D721Med (cell line): ENCODE data around the gene CCDC178.

ENCODE experiments used
- DNase-seq: peaks from one replicate; pipeline ENCODE4 v3.0.0; 2011; ENCODE audit warnings: low spot score; ENCODE audit not compliant: insufficient read length
- FAIRE-seq: peaks from 2 replicates; lab custom pipeline; 2011; peaks lifted over from hg19 to GRCh38; lab: Jason Lieb, UNC
- CTCF ChIP-seq: IDR thresholded peaks from 2 replicates; pipeline ENCODE4 v1.5.1; 2012; ENCODE audit warnings: mild to moderate bottlenecking, control low read depth; ENCODE audit not compliant: insufficient read depth; ENCODE audit errors: missing control alignments

Gene CCDC178

GRCh38 chr18:32915516-32915915 lies 525.0 kb downstream of the CCDC178 start:
- FAIRE-seq (no peak), DNase-seq (no peak)
- TF ChIP-seq CTCF, result no peak

- DNase-seq, result no peak
- FAIRE-seq, result peak; percentile 32
- no peak for TF ChIP-seq CTCF
Observed at GRCh38 chr18:32911660-32912284, 528.7 kb downstream of the CCDC178 start.

GRCh38 chr18:32910694-32911296 lies 529.7 kb downstream of the CCDC178 start:
- no peak for TF ChIP-seq CTCF
- FAIRE-seq (no peak), DNase-seq (no peak)

- FAIRE-seq, result no peak
- no peak for DNase-seq
- no peak for TF ChIP-seq CTCF
Observed at GRCh38 chr18:32909798-32910561, 530.5 kb downstream of the CCDC178 start.

GRCh38 chr18:32908424-32908805 lies 532.1 kb downstream of the CCDC178 start:
- no peak for TF ChIP-seq CTCF
- FAIRE-seq, result no peak
- DNase-seq, result no peak

- FAIRE-seq, result no peak
- no peak for DNase-seq
Observed at GRCh38 chr18:32907648-32908423, 532.7 kb downstream of the CCDC178 start.

More at GRCh38 chr18:32907648-32908423, 532.7 kb downstream of the CCDC178 start:
- no peak for TF ChIP-seq CTCF
